ENCODE measurements around the gene CORO7. TPM values are rescaled to one million over a fixed set of nuclear protein-coding genes. Genes with fewer than 3 reads are reported as not detected.

The CORO7 gene
- total and polyA plus RNA-seq, 5 donors, result 9.0 to 18.1 (median 15.8) TPM

- intact Hi-C loops (cut with DNase I), result loop anchor here in 3 of 4 donors (5.0 to 10.0 kb wide), 2 partner anchors 43 to 46 kb away; no protein-coding TSS in a partner anchor
- Histone ChIP-seq H3K27me3 (ENCODE audit: control insufficient read depth, insufficient read depth) (no peaks in the 10 kb centered on the region), H3K4me1 (ENCODE audit: control insufficient read depth, insufficient read depth, low read length) (peaks cover 16% of the 10 kb centered on the region), H3K9me3 (ENCODE audit: control insufficient read depth, low read length) (no peaks in the 10 kb centered on the region), H3K27ac (ENCODE audit: low read length) (no peak overlapping the region), H3K4me3 (ENCODE audit: low read length) (no peak overlapping the region)
- WGBS, result 47% methylated on average over 14 of the region's 14 CpGs
- DNase-seq, result peak; percentile 83 to 94 (median 94)
- ATAC-seq, result peak; percentile 62 to 68
These were observed 86.0 kb downstream of the CORO7 start for GRCh38 chr16:4330277-4330874.

GRCh38 chr16:4328782-4329775 lies 87.3 kb downstream of the CORO7 start:
- peak overlapping the region; percentile 84 for H3K27ac ChIP-seq (ENCODE audit: low read length)

GRCh38 chr16:4328046-4328781 lies 88.2 kb downstream of the CORO7 start:
- Histone ChIP-seq H3K27ac (ENCODE audit: low read length) (peak overlapping the region; percentile 84), H3K9me3 (ENCODE audit: control insufficient read depth, low read length) (no peaks in the 10 kb centered on the region), H3K4me3 (ENCODE audit: low read length) (peak overlapping the region; percentile 18), H3K27me3 (ENCODE audit: control insufficient read depth, insufficient read depth) (no peaks in the 10 kb centered on the region), H3K4me1 (ENCODE audit: control insufficient read depth, insufficient read depth, low read length) (peaks cover 27% of the 10 kb centered on the region)
- DNase-seq (peak; percentile 84 to 93 (median 93)), ATAC-seq (peak; percentile 78 to 82)
- 2% methylated on average over 30 of the region's 30 CpGs for WGBS
- intact Hi-C loops (cut with DNase I), result loop anchor here in 2 of 4 donors (2.0 to 10.0 kb wide), 3 partner anchors 39 to 133 kb away; no protein-coding TSS in a partner anchor

More at GRCh38 chr16:4328782-4329775, 87.3 kb downstream of the CORO7 start:
- Histone ChIP-seq H3K4me3 (ENCODE audit: low read length) (no peak overlapping the region), H3K27me3 (ENCODE audit: control insufficient read depth, insufficient read depth) (no peaks in the 10 kb centered on the region), H3K9me3 (ENCODE audit: control insufficient read depth, low read length) (no peaks in the 10 kb centered on the region), H3K4me1 (ENCODE audit: control insufficient read depth, insufficient read depth, low read length) (peaks cover 19% of the 10 kb centered on the region)
- intact Hi-C loops (cut with DNase I), result loop anchor here in 2 of 4 donors (2.0 to 10.0 kb wide), 3 partner anchors 40 to 134 kb away; no protein-coding TSS in a partner anchor
- WGBS, result 31% methylated on average over 17 of the region's 17 CpGs
- DNase-seq, result peak in 2 of 3 donors; percentile 81
- peak; percentile 34 to 65 for ATAC-seq

- ATAC-seq, result peak in 1 of 2 donors; percentile 0
These were observed 88.9 kb downstream of the CORO7 start for GRCh38 chr16:4327386-4328045.

GRCh38 chr16:4325253-4325758 lies 91.1 kb downstream of the CORO7 start:
- 80% methylated on average over 6 of the region's 6 CpGs for WGBS
- intact Hi-C loops (cut with DNase I), result loop anchor here in 2 of 4 donors (10.0 kb wide), 2 partner anchors 121 to 131 kb away; no protein-coding TSS in a partner anchor
- H3K4me1 ChIP-seq (ENCODE audit: control insufficient read depth, insufficient read depth, low read length), result peaks cover 27% of the 10 kb centered on the region

More at GRCh38 chr16:4327386-4328045, 88.9 kb downstream of the CORO7 start:
- DNase-seq, result peak in 1 of 3 donors; percentile 70
- H3K27ac ChIP-seq (ENCODE audit: low read length), result peak overlapping the region; percentile 84
- H3K27me3 ChIP-seq (ENCODE audit: control insufficient read depth, insufficient read depth), result no peaks in the 10 kb centered on the region
- H3K4me3 ChIP-seq (ENCODE audit: low read length), result peak overlapping the region; percentile 18
- 4% methylated on average over 57 of the region's 57 CpGs for WGBS
- no peaks in the 10 kb centered on the region for H3K9me3 ChIP-seq (ENCODE audit: control insufficient read depth, low read length)
- peaks cover 27% of the 10 kb centered on the region for H3K4me1 ChIP-seq (ENCODE audit: control insufficient read depth, insufficient read depth, low read length)
- intact Hi-C loops (cut with DNase I), result loop anchor here in 2 of 4 donors (2.0 to 10.0 kb wide), 3 partner anchors 39 to 133 kb away; no protein-coding TSS in a partner anchor

GRCh38 chr16:4324492-4325252 lies 91.7 kb downstream of the CORO7 start:
- intact Hi-C loops (cut with DNase I), result loop anchor here in 2 of 4 donors (10.0 kb wide), 2 partner anchors 120 to 130 kb away; no protein-coding TSS in a partner anchor
- ATAC-seq, result no peak
- H3K27ac ChIP-seq (ENCODE audit: low read length), result peak overlapping the region; percentile 44
- WGBS, result 68% methylated on average over 22 of the region's 22 CpGs
- peak in 2 of 3 donors; percentile 80 to 87 for DNase-seq
- no peaks in the 10 kb centered on the region for H3K27me3 ChIP-seq (ENCODE audit: control insufficient read depth, insufficient read depth)
- no peak overlapping the region for H3K4me3 ChIP-seq (ENCODE audit: low read length)
- no peaks in the 10 kb centered on the region for H3K9me3 ChIP-seq (ENCODE audit: control insufficient read depth, low read length)
- peaks cover 28% of the 10 kb centered on the region for H3K4me1 ChIP-seq (ENCODE audit: control insufficient read depth, insufficient read depth, low read length)

More at GRCh38 chr16:4325253-4325758, 91.1 kb downstream of the CORO7 start:
- ATAC-seq (no peak), DNase-seq (peak in 1 of 3 donors; percentile 40)
- Histone ChIP-seq H3K27me3 (ENCODE audit: control insufficient read depth, insufficient read depth) (no peaks in the 10 kb centered on the region), H3K4me3 (ENCODE audit: low read length) (no peak overlapping the region), H3K9me3 (ENCODE audit: control insufficient read depth, low read length) (no peaks in the 10 kb centered on the region), H3K27ac (ENCODE audit: low read length) (no peak overlapping the region)

GRCh38 chr16:4323845-4324488 lies 92.4 kb downstream of the CORO7 start:
- intact Hi-C loops (cut with DNase I), result loop anchor here in 2 of 4 donors (10.0 kb wide), 2 partner anchors 119 to 129 kb away; no protein-coding TSS in a partner anchor
- H3K4me3 ChIP-seq (ENCODE audit: low read length), result no peak overlapping the region
- H3K27me3 ChIP-seq (ENCODE audit: control insufficient read depth, insufficient read depth), result no peaks in the 10 kb centered on the region
- DNase-seq (peak; percentile 80 to 91 (median 90)), ATAC-seq (peak; percentile 51 to 68)
- peaks cover 29% of the 10 kb centered on the region for H3K4me1 ChIP-seq (ENCODE audit: control insufficient read depth, insufficient read depth, low read length)
- H3K9me3 ChIP-seq (ENCODE audit: control insufficient read depth, low read length), result no peaks in the 10 kb centered on the region
- 16% methylated on average over 12 of the region's 12 CpGs for WGBS
- peak overlapping the region; percentile 44 for H3K27ac ChIP-seq (ENCODE audit: low read length)

- 47% methylated on average over 21 of the region's 21 CpGs for WGBS
- H3K27ac ChIP-seq (ENCODE audit: low read length), result peak overlapping the region; percentile 44
- peaks cover 28% of the 10 kb centered on the region for H3K4me1 ChIP-seq (ENCODE audit: control insufficient read depth, insufficient read depth, low read length)
These were observed 93.1 kb downstream of the CORO7 start for GRCh38 chr16:4323071-4323844.

More at GRCh38 chr16:4323071-4323844, 93.1 kb downstream of the CORO7 start:
- H3K4me3 ChIP-seq (ENCODE audit: low read length), result no peak overlapping the region
- intact Hi-C loops (cut with DNase I), result loop anchor here in 2 of 4 donors (10.0 kb wide), 2 partner anchors 118 to 128 kb away; no protein-coding TSS in a partner anchor
- no peaks in the 10 kb centered on the region for H3K9me3 ChIP-seq (ENCODE audit: control insufficient read depth, low read length)
- peak in 1 of 2 donors; percentile 4 for ATAC-seq
- no peaks in the 10 kb centered on the region for H3K27me3 ChIP-seq (ENCODE audit: control insufficient read depth, insufficient read depth)
- DNase-seq, result peak in 2 of 3 donors; percentile 71 to 79
